ENCODE measurements around the gene SP4. TPM values are rescaled to one million over a fixed set of nuclear protein-coding genes. Genes with fewer than 3 reads are reported as not detected.

SP4 gene
- total RNA-seq, result 8.3 TPM
- 1 to 10 TPM; 4.2 to 7.5 (median 6.1) TPM for polyA plus RNA-seq (ENCODE audit: insufficient read depth in 1 of 8, insufficient read length in 8 of 8, low replicate concordance in 1 of 8)
- long read RNA-seq, donor 1, result 0 reads
- long read RNA-seq, donor 2, result 0 reads
- long read RNA-seq, donor 3, result 0 reads
- long read RNA-seq, donor 4, partial matches to known transcripts, result 5 of 5 reads
- long read RNA-seq, donor 4, other reads (novel, unspliced or antisense), result 0 of 5 reads
- long read RNA-seq, donor 5, full-length matches to known transcripts, result 2 of 2 reads
- long read RNA-seq, donor 5, partial matches to known transcripts, result 0 of 2 reads
- long read RNA-seq, donor 5, other reads (novel, unspliced or antisense), result 0 of 2 reads
- long read RNA-seq, donor 6, result 0 reads
- long read RNA-seq, donor 7, partial matches to known transcripts, result 0 of 1 reads
- long read RNA-seq, donor 7, other reads (novel, unspliced or antisense), result 0 of 1 reads
- long read RNA-seq, donor 8, result 0 reads
- long read RNA-seq, donor 9, result 0 reads
- long read RNA-seq, donor 10, result 0 reads
- long read RNA-seq, donor 11, result 0 reads

GRCh38 chr7:21427871-21428658 is at the start of gene SP4:
Gene SP4 (plus strand): TSS chr7:21428083. CDS start chr7:21428252, 169 bp downstream.
- Histone ChIP-seq H3K9me3 (replicated peaks; ENCODE audit: control insufficient read depth, low read depth, low read length) (no peaks in the 10 kb centered on the region), H3K4me1 (ENCODE audit: control insufficient read depth, insufficient read depth, low read length) (peaks cover 16% of the 10 kb centered on the region), H3K4me3 (ENCODE audit: low read length) (peak within 1 kb of the TSS; percentile 98), H3K27me3 (ENCODE audit: control insufficient read depth, insufficient read depth, low read length) (no peaks in the 10 kb centered on the region), H3K36me3 (ENCODE audit: control insufficient read depth, insufficient read depth, low read length) (peaks cover 3% of the 10 kb centered on the region), H3K27ac (ENCODE audit: low read length) (peak within 1 kb of the TSS; percentile 100)
- whole genome bisulfite sequencing (ENCODE audit: insufficient coverage), result 0% methylated on average over 28 of the region's 63 CpGs
- peak; percentile 98 for DNase-seq

- no peak for DNase-seq
- Histone ChIP-seq H3K4me1 (ENCODE audit: control insufficient read depth, insufficient read depth, low read length) (no peaks in the 10 kb centered on the region), H3K4me3 (ENCODE audit: low read length) (no peak overlapping the region), H3K9me3 (replicated peaks; ENCODE audit: control insufficient read depth, low read depth, low read length) (no peaks in the 10 kb centered on the region), H3K27ac (ENCODE audit: low read length) (no peak overlapping the region), H3K36me3 (ENCODE audit: control insufficient read depth, insufficient read depth, low read length) (no peaks in the 10 kb centered on the region), H3K27me3 (ENCODE audit: control insufficient read depth, insufficient read depth, low read length) (no peaks in the 10 kb centered on the region)
- no CpG with 5 or more reads among the region's 2 CpGs for WGBS (ENCODE audit: insufficient coverage)
Observed at GRCh38 chr7:21383227-21384220, 44.4 kb upstream of the SP4 start.

- no peak overlapping the region for H3K4me3 ChIP-seq (ENCODE audit: low read length)
- no peak overlapping the region for H3K27ac ChIP-seq (ENCODE audit: low read length)
- no peaks in the 10 kb centered on the region for H3K9me3 ChIP-seq (replicated peaks; ENCODE audit: control insufficient read depth, low read depth, low read length)
- DNase-seq, result no peak
- H3K36me3 ChIP-seq (ENCODE audit: control insufficient read depth, insufficient read depth, low read length), result no peaks in the 10 kb centered on the region
- no peaks in the 10 kb centered on the region for H3K4me1 ChIP-seq (ENCODE audit: control insufficient read depth, insufficient read depth, low read length)
- no CpG with 5 or more reads among the region's 2 CpGs for WGBS (ENCODE audit: insufficient coverage)
- no peaks in the 10 kb centered on the region for H3K27me3 ChIP-seq (ENCODE audit: control insufficient read depth, insufficient read depth, low read length)
Observed at GRCh38 chr7:21393937-21394336, 33.9 kb upstream of the SP4 start.

- H3K4me1 ChIP-seq (ENCODE audit: control insufficient read depth, insufficient read depth, low read length), result no peaks in the 10 kb centered on the region
- H3K27ac ChIP-seq (ENCODE audit: low read length), result no peak overlapping the region
- H3K27me3 ChIP-seq (ENCODE audit: control insufficient read depth, insufficient read depth, low read length), result no peaks in the 10 kb centered on the region
- no peaks in the 10 kb centered on the region for H3K36me3 ChIP-seq (ENCODE audit: control insufficient read depth, insufficient read depth, low read length)
- H3K4me3 ChIP-seq (ENCODE audit: low read length), result no peak overlapping the region
- DNase-seq, result no peak
- no CpG with 5 or more reads among the region's 5 CpGs for WGBS (ENCODE audit: insufficient coverage)
- no peaks in the 10 kb centered on the region for H3K9me3 ChIP-seq (replicated peaks; ENCODE audit: control insufficient read depth, low read depth, low read length)
Observed at GRCh38 chr7:21401944-21402343, 25.9 kb upstream of the SP4 start.

GRCh38 chr7:21407796-21408480 is 19.9 kb upstream of the SP4 start:
- Histone ChIP-seq H3K36me3 (ENCODE audit: control insufficient read depth, insufficient read depth, low read length) (no peaks in the 10 kb centered on the region), H3K4me3 (ENCODE audit: low read length) (no peak overlapping the region), H3K27ac (ENCODE audit: low read length) (no peak overlapping the region), H3K27me3 (ENCODE audit: control insufficient read depth, insufficient read depth, low read length) (no peaks in the 10 kb centered on the region), H3K4me1 (ENCODE audit: control insufficient read depth, insufficient read depth, low read length) (no peaks in the 10 kb centered on the region), H3K9me3 (replicated peaks; ENCODE audit: control insufficient read depth, low read depth, low read length) (no peaks in the 10 kb centered on the region)
- 74% methylated on average over 4 of the region's 4 CpGs for WGBS (ENCODE audit: insufficient coverage)
- no peak for DNase-seq

GRCh38 chr7:21408481-21408820 is 19.4 kb upstream of the SP4 start:
- no peak for DNase-seq
- Histone ChIP-seq H3K4me1 (ENCODE audit: control insufficient read depth, insufficient read depth, low read length) (no peaks in the 10 kb centered on the region), H3K36me3 (ENCODE audit: control insufficient read depth, insufficient read depth, low read length) (no peaks in the 10 kb centered on the region), H3K27me3 (ENCODE audit: control insufficient read depth, insufficient read depth, low read length) (no peaks in the 10 kb centered on the region), H3K4me3 (ENCODE audit: low read length) (no peak overlapping the region), H3K27ac (ENCODE audit: low read length) (no peak overlapping the region), H3K9me3 (replicated peaks; ENCODE audit: control insufficient read depth, low read depth, low read length) (no peaks in the 10 kb centered on the region)
- WGBS (ENCODE audit: insufficient coverage), result 100% methylated on average over 1 of the region's 3 CpGs

GRCh38 chr7:21412410-21412851 is 15.5 kb upstream of the SP4 start:
- no peak for DNase-seq
- no peaks in the 10 kb centered on the region for H3K9me3 ChIP-seq (replicated peaks; ENCODE audit: control insufficient read depth, low read depth, low read length)
- no peak overlapping the region for H3K27ac ChIP-seq (ENCODE audit: low read length)
- WGBS (ENCODE audit: insufficient coverage), result no CpG with 5 or more reads among the region's 1 CpG
- H3K4me1 ChIP-seq (ENCODE audit: control insufficient read depth, insufficient read depth, low read length), result no peaks in the 10 kb centered on the region
- H3K27me3 ChIP-seq (ENCODE audit: control insufficient read depth, insufficient read depth, low read length), result no peaks in the 10 kb centered on the region
- H3K4me3 ChIP-seq (ENCODE audit: low read length), result no peak overlapping the region
- no peaks in the 10 kb centered on the region for H3K36me3 ChIP-seq (ENCODE audit: control insufficient read depth, insufficient read depth, low read length)

GRCh38 chr7:21412957-21413356 is 14.9 kb upstream of the SP4 start:
- WGBS (ENCODE audit: insufficient coverage), result no CpG with 5 or more reads among the region's 2 CpGs
- Histone ChIP-seq H3K36me3 (ENCODE audit: control insufficient read depth, insufficient read depth, low read length) (no peaks in the 10 kb centered on the region), H3K27me3 (ENCODE audit: control insufficient read depth, insufficient read depth, low read length) (no peaks in the 10 kb centered on the region), H3K4me3 (ENCODE audit: low read length) (no peak overlapping the region), H3K27ac (ENCODE audit: low read length) (no peak overlapping the region), H3K4me1 (ENCODE audit: control insufficient read depth, insufficient read depth, low read length) (no peaks in the 10 kb centered on the region), H3K9me3 (replicated peaks; ENCODE audit: control insufficient read depth, low read depth, low read length) (no peaks in the 10 kb centered on the region)
- no peak for DNase-seq

GRCh38 chr7:21413502-21413901 is 14.4 kb upstream of the SP4 start:
- Histone ChIP-seq H3K27ac (ENCODE audit: low read length) (no peak overlapping the region), H3K36me3 (ENCODE audit: control insufficient read depth, insufficient read depth, low read length) (no peaks in the 10 kb centered on the region)
- no peak for DNase-seq

More at GRCh38 chr7:21413502-21413901, 14.4 kb upstream of the SP4 start:
- H3K4me3 ChIP-seq (ENCODE audit: low read length), result no peak overlapping the region
- H3K4me1 ChIP-seq (ENCODE audit: control insufficient read depth, insufficient read depth, low read length), result no peaks in the 10 kb centered on the region
- H3K9me3 ChIP-seq (replicated peaks; ENCODE audit: control insufficient read depth, low read depth, low read length), result no peaks in the 10 kb centered on the region
- H3K27me3 ChIP-seq (ENCODE audit: control insufficient read depth, insufficient read depth, low read length), result no peaks in the 10 kb centered on the region
